ENCODE measurements around the gene KIF3C.

- TF ChIP-seq, protein P1, sequence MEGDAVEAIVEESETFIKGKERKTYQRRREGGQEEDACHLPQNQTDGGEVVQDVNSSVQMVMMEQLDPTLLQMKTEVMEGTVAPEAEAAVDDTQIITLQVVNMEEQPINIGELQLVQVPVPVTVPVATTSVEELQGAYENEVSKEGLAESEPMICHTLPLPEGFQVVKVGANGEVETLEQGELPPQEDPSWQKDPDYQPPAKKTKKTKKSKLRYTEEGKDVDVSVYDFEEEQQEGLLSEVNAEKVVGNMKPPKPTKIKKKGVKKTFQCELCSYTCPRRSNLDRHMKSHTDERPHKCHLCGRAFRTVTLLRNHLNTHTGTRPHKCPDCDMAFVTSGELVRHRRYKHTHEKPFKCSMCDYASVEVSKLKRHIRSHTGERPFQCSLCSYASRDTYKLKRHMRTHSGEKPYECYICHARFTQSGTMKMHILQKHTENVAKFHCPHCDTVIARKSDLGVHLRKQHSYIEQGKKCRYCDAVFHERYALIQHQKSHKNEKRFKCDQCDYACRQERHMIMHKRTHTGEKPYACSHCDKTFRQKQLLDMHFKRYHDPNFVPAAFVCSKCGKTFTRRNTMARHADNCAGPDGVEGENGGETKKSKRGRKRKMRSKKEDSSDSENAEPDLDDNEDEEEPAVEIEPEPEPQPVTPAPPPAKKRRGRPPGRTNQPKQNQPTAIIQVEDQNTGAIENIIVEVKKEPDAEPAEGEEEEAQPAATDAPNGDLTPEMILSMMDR (conservative IDR thresholded peaks at IDR 0.05; ENCODE audit: low read depth, low read length), result no peak
- TF ChIP-seq BHLHE40 (IDR thresholded peaks at IDR 0.05; ENCODE audit: low read depth, low read length) (no peak), POLR2A (IDR thresholded peaks at IDR 0.05; ENCODE audit: low read depth, low read length) (no peak), RFX5 (IDR thresholded peaks at IDR 0.05; ENCODE audit: low read depth, low read length) (no peak), SMC3 (IDR thresholded peaks at IDR 0.05; ENCODE audit: low read depth, low read length) (no peak)
- TF ChIP-seq, protein P2, sequence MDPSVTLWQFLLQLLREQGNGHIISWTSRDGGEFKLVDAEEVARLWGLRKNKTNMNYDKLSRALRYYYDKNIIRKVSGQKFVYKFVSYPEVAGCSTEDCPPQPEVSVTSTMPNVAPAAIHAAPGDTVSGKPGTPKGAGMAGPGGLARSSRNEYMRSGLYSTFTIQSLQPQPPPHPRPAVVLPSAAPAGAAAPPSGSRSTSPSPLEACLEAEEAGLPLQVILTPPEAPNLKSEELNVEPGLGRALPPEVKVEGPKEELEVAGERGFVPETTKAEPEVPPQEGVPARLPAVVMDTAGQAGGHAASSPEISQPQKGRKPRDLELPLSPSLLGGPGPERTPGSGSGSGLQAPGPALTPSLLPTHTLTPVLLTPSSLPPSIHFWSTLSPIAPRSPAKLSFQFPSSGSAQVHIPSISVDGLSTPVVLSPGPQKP (IDR thresholded peaks at IDR 0.05; ENCODE audit: borderline replicate concordance, low read depth, low read length), result no peak
Measured at GRCh38 chr2:26016012-26016705, 33.9 kb upstream of the KIF3C start.

Data from IMR-90 (cell line).